B cell (primary cell): Measurements from ENCODE around the gene FRMD4A. TPM values are rescaled to one million over a fixed set of nuclear protein-coding genes. Genes with fewer than 3 reads are reported as not detected.

Experiments
- ATAC-seq: fragments of 200-7000 bp; cut with Tn5 transposase; one replicate; pipeline ENCODE4 v1.10.0; 2021; ENCODE audit warnings: low read depth, mild to moderate bottlenecking, moderate number of reproducible peaks, moderate library complexity
- CTCF ChIA-PET: fragments of 350-600 bp; sonication (Branson Sonifier 250); formaldehyde crosslinking; loops from one replicate; lab custom pipeline; 2021; ENCODE audit warnings: antibody characterized with exemption, inconsistent platforms; lab: Charles Lee
- POLR2A ChIA-PET: fragments of 350-600 bp; sonication (Branson Sonifier 250); formaldehyde crosslinking; loops from one replicate; lab custom pipeline; 2021; ENCODE audit warnings: antibody characterized with exemption; lab: Charles Lee
- DNase-seq: peaks from one replicate; pipeline ENCODE4 v3.0.0; 2013
- H2AFZ ChIP-seq: 2 replicates; pipeline ENCODE4 v1.6.1; 2012; ENCODE audit warnings: mild to moderate bottlenecking, low read depth, low read length; ENCODE audit not compliant: insufficient read depth, poor library complexity, severe bottlenecking
- H3K27ac ChIP-seq, 2 donors: 1 replicate in 1 of 2; 2 replicates in 1 of 2; pipeline ENCODE4 v1.5.1; 2012 to 2013; ENCODE audit warnings: low read length in 2 of 2, mild to moderate bottlenecking in 2 of 2, moderate library complexity in 1 of 2
- H3K27me3 ChIP-seq, 4 experiments: fragments of 200-600 bp in 1 of 4; sonication (generic) in 1 of 4; replicated peaks in 1 of 4; 1 replicate in 2 of 4; 2 replicates in 2 of 4; pipeline versions ENCODE4 v1.6.1 to v1.7.0; 2013 to 2016; ENCODE audit warnings: low read length in 3 of 4, mild to moderate bottlenecking in 2 of 4, mixed read lengths in 1 of 4, moderate library complexity in 1 of 4; ENCODE audit not compliant: insufficient read depth in 4 of 4, control insufficient read depth in 3 of 4; ENCODE audit errors: control extremely low read depth in 1 of 4
- H3K36me3 ChIP-seq, 2 experiments: replicated peaks in 1 of 2; 1 replicate in 1 of 2; 2 replicates in 1 of 2; pipeline versions ENCODE4 v1.6.1 to v1.7.1; 2013; ENCODE audit warnings: low read length in 1 of 2; ENCODE audit not compliant: insufficient read depth in 2 of 2, control insufficient read depth in 1 of 2; ENCODE audit errors: control extremely low read depth in 1 of 2, extremely low read depth in 1 of 2
- H3K4me1 ChIP-seq, 2 donors: fragments of 200-600 bp in 1 of 2; sonication (generic) in 1 of 2; 1 replicate in 1 of 2; 2 replicates in 1 of 2; pipeline versions ENCODE4 v1.5.1 to v1.6.1; 2013 to 2017; ENCODE audit warnings: low read length in 2 of 2; ENCODE audit not compliant: control insufficient read depth in 2 of 2, insufficient read depth in 2 of 2
- H3K4me2 ChIP-seq: replicated peaks from 2 replicates; pipeline ENCODE3; 2012; ENCODE audit warnings: mild to moderate bottlenecking, low read depth, low read length; ENCODE audit not compliant: poor library complexity, severe bottlenecking
- H3K4me3 ChIP-seq, 5 experiments: fragments of 200-600 bp in 1 of 5; sonication (generic) in 1 of 5; 1 replicate in 3 of 5; 2 replicates in 2 of 5; pipeline versions ENCODE4 v1.5.1 to v1.7.0; 2011 to 2016; ENCODE audit warnings: low read length in 4 of 5, mild to moderate bottlenecking in 4 of 5, low read depth in 2 of 5, control low read depth in 1 of 5, moderate library complexity in 1 of 5; ENCODE audit not compliant: insufficient read depth in 1 of 5; ENCODE audit errors: control extremely low read depth in 1 of 5, extremely low read depth in 1 of 5
- H3K79me2 ChIP-seq: fragments of 200-600 bp; sonication (generic); one replicate; pipeline ENCODE4 v1.6.0; 2016; ENCODE audit warnings: low read length; ENCODE audit not compliant: control insufficient read depth, insufficient read depth
- H3K9ac ChIP-seq: fragments of 200-600 bp; sonication (generic); 2 replicates; pipeline ENCODE4 v1.6.1; 2017; ENCODE audit warnings: mild to moderate bottlenecking, low read length, moderate library complexity
- H3K9me3 ChIP-seq, 3 donors: one replicate each; pipeline versions ENCODE4 v1.6.1 to v1.7.1; 2013; ENCODE audit warnings: low read length in 2 of 3; ENCODE audit not compliant: control insufficient read depth in 2 of 3, insufficient read depth in 1 of 3; ENCODE audit errors: control extremely low read depth in 1 of 3
- H4K20me1 ChIP-seq: 2 replicates; pipeline ENCODE4 v1.6.0; 2012; ENCODE audit warnings: mild to moderate bottlenecking, low read length; ENCODE audit not compliant: insufficient read depth, control insufficient read depth, poor library complexity, severe bottlenecking
- H3K27ac Mint-ChIP-seq: one replicate; pipeline ENCODE4 v1.8.0; 2021; ENCODE audit warnings: mixed read lengths
- H3K27me3 Mint-ChIP-seq: one replicate; pipeline ENCODE4 v1.8.0; 2021; ENCODE audit warnings: mixed read lengths
- H3K4me1 Mint-ChIP-seq: one replicate; pipeline ENCODE4 v1.8.0; 2021; ENCODE audit warnings: mixed read lengths
- H3K4me3 Mint-ChIP-seq: one replicate; pipeline ENCODE4 v1.8.0; 2021; ENCODE audit warnings: mixed read lengths
- H3K9me3 Mint-ChIP-seq: one replicate; pipeline ENCODE4 v1.8.0; 2022; ENCODE audit warnings: mixed read lengths; ENCODE audit not compliant: insufficient read depth
- EZH2 ChIP-seq: IDR thresholded peaks from 2 replicates; pipeline ENCODE4 v1.6.1; 2012; ENCODE audit warnings: borderline replicate concordance, low read depth, mild to moderate bottlenecking, moderate library complexity, low read length; ENCODE audit not compliant: insufficient read depth, poor library complexity, severe bottlenecking
- WGBS: methylation state at CpG from one replicate; pipeline ENCODE4 v1.1.5; 2013; ENCODE audit warnings: missing lambda C conversion rate; ENCODE audit not compliant: insufficient coverage; 5-methylcytosine and 5-hydroxymethylcytosine counted together
- intact Hi-C: fragments of 100-400 bp; cut with micrococcal nuclease; formaldehyde crosslinking; loops from one replicate; pipeline ENCODE4 v1.10.0; 2022
- polyA plus RNA-seq: library from polyadenylated mRNA; depleted of rRNA; stranded (reverse); fragments of >200 nt; gene quantifications from 2 replicates; pipeline ENCODE4 v1.2.3, GENCODE V29; 2012
- total RNA-seq, 2 donors: library from RNA; stranded (reverse); fragments of 120-200 nt in 1 of 2; gene quantifications; 1 replicate in 1 of 2; 2 replicates in 1 of 2; pipeline versions ENCODE4 v1.2.3 to v1.2.4, GENCODE V29; 2013 to 2022
- TF ChIP-seq, protein P1 (sequence below): fragments of 200-600 bp; IDR thresholded peaks from one replicate; pipeline ENCODE4 v1.8.0; 2022; ENCODE audit warnings: antibody characterized with exemption, mild to moderate bottlenecking

FRMD4A gene
- total and polyA plus RNA-seq, 2 donors (not counting 1 experiment from before 2014, with no cell fraction given) = 0.76 to 3.4 TPM

DNA sequence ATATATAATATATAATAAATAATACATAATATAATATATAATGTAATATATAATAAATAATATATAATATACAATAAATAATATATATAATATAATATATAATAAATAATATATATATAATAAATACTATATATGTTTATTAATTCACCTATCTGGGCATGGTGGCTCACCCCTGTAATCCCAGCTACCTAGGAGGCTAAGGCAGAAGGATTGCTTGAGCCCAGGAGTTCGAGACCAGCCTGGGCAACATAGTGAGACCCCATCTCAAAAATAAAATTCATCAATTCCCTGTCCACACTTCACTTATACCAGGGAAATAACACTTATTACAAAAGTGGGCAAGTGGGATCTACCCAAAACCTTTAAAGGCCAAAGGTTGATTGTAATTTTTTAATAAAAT lies 462.9 kb downstream of the FRMD4A start:
- no CpG with 5 or more reads among the region's 1 CpG for WGBS
- POLR2A ChIA-PET = no interaction called here

DNA sequence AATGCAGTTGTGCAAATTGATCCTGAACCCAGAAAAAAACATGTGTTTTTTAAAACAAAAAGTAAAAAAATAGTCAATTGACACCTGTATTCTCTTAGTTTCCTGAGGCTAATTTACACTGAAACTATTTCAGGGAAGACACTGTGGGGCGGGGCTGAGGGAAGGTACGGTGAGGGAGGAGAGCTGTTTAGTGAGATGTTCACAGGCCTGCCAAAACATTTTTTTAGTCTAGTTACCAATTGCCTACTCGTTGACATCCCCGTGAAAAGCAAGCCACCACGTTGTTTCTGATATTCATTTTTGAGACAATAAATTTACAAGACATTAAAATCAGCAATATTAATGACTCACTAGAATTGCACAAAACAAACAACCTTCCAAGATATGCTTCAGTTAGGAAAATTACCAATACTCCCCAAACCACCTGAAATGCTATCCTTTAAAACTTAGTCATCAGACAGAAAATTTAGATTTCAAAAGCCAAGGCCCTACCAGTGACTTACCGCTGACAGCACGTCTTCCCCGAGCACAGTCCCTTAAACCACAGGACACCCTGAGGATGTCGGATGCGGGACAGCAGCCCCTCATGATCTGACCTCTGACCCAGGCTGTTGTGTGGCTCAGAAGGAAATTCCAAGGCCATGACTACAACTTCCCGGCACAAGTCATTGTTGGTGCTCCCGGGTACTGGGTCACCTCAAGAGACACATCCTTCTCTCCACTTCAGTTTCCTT lies 464.8 kb downstream of the FRMD4A start:
- POLR2A ChIA-PET = interaction anchor here (0.6 kb wide), 1 partner anchor 8 kb away, joined by 7 read pairs; no protein-coding TSS in a partner anchor
- WGBS = 98% methylated on average over 7 of the region's 12 CpGs
- no peak overlapping the region for H3K4me2 ChIP-seq

More for the DNA sequence above, 462.9 kb downstream of the FRMD4A start:
- Mint-ChIP-seq H3K27me3 (peaks cover 3% of the 10 kb centered on the region), H3K27ac (no peak overlapping the region), H3K9me3 (no peaks in the 10 kb centered on the region), H3K4me3 (no peak overlapping the region), H3K4me1 (peaks cover 16% of the 10 kb centered on the region)
- TF ChIP-seq, protein P1, sequence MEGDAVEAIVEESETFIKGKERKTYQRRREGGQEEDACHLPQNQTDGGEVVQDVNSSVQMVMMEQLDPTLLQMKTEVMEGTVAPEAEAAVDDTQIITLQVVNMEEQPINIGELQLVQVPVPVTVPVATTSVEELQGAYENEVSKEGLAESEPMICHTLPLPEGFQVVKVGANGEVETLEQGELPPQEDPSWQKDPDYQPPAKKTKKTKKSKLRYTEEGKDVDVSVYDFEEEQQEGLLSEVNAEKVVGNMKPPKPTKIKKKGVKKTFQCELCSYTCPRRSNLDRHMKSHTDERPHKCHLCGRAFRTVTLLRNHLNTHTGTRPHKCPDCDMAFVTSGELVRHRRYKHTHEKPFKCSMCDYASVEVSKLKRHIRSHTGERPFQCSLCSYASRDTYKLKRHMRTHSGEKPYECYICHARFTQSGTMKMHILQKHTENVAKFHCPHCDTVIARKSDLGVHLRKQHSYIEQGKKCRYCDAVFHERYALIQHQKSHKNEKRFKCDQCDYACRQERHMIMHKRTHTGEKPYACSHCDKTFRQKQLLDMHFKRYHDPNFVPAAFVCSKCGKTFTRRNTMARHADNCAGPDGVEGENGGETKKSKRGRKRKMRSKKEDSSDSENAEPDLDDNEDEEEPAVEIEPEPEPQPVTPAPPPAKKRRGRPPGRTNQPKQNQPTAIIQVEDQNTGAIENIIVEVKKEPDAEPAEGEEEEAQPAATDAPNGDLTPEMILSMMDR = no peak
- no peak for TF ChIP-seq EZH2
- Histone ChIP-seq H3K4me1 (peaks cover 6% of the 10 kb centered on the region in 2 donors), H3K9ac (no peak overlapping the region), H3K4me3 (no peak overlapping the region), H3K27ac (no peak overlapping the region), H3K36me3 (no peaks in the 10 kb centered on the region), H2AFZ (no peak overlapping the region), H3K27me3 (no peaks in the 10 kb centered on the region), H3K9me3 (no peaks in the 10 kb centered on the region), H3K4me2 (no peak overlapping the region), H3K79me2 (no peaks in the 10 kb centered on the region), H4K20me1 (no peaks in the 10 kb centered on the region)
- CTCF ChIA-PET = no interaction called here
- intact Hi-C loops = no loop called here
- ATAC-seq = no peak
- DNase-seq = no peak

More for the DNA sequence above, 464.8 kb downstream of the FRMD4A start:
- Histone ChIP-seq H3K4me3 (no peak overlapping the region), H3K9ac (no peak overlapping the region), H3K27ac (no peak overlapping the region), H3K27me3 (no peaks in the 10 kb centered on the region), H4K20me1 (no peaks in the 10 kb centered on the region), H3K4me1 (no peaks in the 10 kb centered on the region), H3K9me3 (no peaks in the 10 kb centered on the region), H3K79me2 (no peaks in the 10 kb centered on the region), H2AFZ (no peak overlapping the region), H3K36me3 (no peaks in the 10 kb centered on the region)
- CTCF ChIA-PET = no interaction called here
- H3K9me3 Mint-ChIP-seq = no peaks in the 10 kb centered on the region
- ATAC-seq = no peak
- no peak for DNase-seq
- peaks cover 9% of the 10 kb centered on the region for H3K4me1 Mint-ChIP-seq
- H3K27ac Mint-ChIP-seq = no peak overlapping the region
- TF ChIP-seq EZH2 = no peak
- TF ChIP-seq, protein P1 = no peak
- intact Hi-C loops = no loop called here
- H3K27me3 Mint-ChIP-seq = peaks cover 6% of the 10 kb centered on the region
- H3K4me3 Mint-ChIP-seq = no peak overlapping the region
